ENCODE measurements around the gene ESRRB. TPM values are rescaled to one million over a fixed set of nuclear protein-coding genes. Genes with fewer than 3 reads are reported as not detected.
"Not testable (repeated sequence)": the region's sequence is repeated elsewhere in the genome, so short reads cannot be mapped to it uniquely, and the experiment has no call there.

The ESRRB gene
- total RNA-seq, 1 experiment from 2014 or later = 0.04 TPM

- no peak for DNase-seq (ENCODE audit: low spot score)
These were observed 121.9 kb downstream of the ESRRB start for GRCh38 chr14:76497550-76498462.

- no peak for DNase-seq (ENCODE audit: low spot score)
These were observed 122.6 kb downstream of the ESRRB start for GRCh38 chr14:76498463-76498935.

DNA sequence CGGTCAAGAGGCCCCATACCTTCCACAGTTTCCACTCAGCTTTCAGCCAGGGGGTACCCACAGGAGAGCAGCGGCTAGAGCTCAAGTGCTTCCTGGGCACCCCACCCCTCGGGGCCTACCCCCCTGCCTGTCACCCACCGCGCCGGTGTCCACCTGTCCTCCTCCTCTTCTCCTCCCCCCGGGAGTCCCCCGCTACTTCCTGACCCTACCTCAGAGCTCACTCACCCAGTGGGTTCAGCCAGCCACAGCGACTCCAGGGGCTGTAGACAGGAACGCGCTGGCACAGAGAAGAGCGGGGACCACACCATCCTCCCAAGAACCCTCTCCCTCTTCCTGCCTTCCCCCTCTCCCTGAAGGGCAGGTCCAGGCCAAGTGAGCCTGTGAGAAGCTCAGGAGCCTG lies 123.0 kb downstream of the ESRRB start:
- DNase-seq (ENCODE audit: low spot score) = no peak

GRCh38 chr14:76499399-76499798 lies 123.5 kb downstream of the ESRRB start:
- no peak for DNase-seq (ENCODE audit: low spot score)

GRCh38 chr14:76500011-76500410 lies 124.1 kb downstream of the ESRRB start:
- peak; percentile 29 for DNase-seq (ENCODE audit: low spot score)

DNA sequence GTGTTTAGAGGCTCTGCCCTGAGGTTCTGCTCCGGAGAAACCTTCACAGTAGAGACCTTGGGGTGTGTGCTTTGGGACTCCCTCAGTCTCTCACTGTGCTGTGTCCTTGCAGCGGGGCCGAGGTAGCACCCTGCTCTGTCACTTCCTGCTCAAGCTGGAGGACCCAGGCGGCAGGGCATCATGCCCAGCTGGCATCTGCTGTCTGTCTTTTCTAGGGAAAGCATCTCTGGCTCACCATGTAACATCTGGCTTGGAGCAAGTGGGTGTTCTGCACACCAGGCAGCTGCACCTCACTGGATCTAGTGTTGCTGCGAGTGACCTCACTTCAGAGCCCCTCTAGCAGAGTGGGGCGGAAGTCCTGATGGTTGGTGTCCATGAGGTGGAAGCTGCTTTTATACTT lies 124.5 kb downstream of the ESRRB start:
- DNase-seq (ENCODE audit: low spot score) = no peak

- DNase-seq (ENCODE audit: low spot score) = no peak
These were observed 125.3 kb downstream of the ESRRB start for GRCh38 chr14:76501156-76501720.

- no peak for DNase-seq (ENCODE audit: low spot score)
These were observed 126.3 kb downstream of the ESRRB start for GRCh38 chr14:76502219-76502618.

DNA sequence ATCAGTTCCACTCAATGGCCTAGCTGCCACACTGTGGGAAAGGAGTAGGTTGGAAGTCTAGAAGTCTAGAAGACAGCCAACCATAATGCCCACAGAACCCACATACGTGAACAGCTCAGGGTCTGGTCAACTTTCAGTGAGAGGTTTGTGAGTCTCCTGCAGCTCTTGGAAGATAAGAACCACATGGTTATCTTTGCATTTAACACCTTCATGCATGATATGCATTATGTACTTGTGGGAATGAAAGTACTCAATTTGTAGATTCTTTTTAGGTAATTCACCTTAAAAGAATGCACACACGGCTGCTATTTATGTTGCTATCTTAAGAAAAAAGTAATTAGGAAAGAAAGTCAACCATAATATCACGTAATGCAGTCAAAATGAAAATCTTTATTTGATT lies 126.7 kb downstream of the ESRRB start:
- no peak for DNase-seq (ENCODE audit: low spot score)

- DNase-seq (ENCODE audit: low spot score) = no peak
These were observed 133.4 kb downstream of the ESRRB start for GRCh38 chr14:76509311-76509710.

- no peak for DNase-seq (ENCODE audit: low spot score)
These were observed 134.2 kb downstream of the ESRRB start for GRCh38 chr14:76510181-76510580.

DNA sequence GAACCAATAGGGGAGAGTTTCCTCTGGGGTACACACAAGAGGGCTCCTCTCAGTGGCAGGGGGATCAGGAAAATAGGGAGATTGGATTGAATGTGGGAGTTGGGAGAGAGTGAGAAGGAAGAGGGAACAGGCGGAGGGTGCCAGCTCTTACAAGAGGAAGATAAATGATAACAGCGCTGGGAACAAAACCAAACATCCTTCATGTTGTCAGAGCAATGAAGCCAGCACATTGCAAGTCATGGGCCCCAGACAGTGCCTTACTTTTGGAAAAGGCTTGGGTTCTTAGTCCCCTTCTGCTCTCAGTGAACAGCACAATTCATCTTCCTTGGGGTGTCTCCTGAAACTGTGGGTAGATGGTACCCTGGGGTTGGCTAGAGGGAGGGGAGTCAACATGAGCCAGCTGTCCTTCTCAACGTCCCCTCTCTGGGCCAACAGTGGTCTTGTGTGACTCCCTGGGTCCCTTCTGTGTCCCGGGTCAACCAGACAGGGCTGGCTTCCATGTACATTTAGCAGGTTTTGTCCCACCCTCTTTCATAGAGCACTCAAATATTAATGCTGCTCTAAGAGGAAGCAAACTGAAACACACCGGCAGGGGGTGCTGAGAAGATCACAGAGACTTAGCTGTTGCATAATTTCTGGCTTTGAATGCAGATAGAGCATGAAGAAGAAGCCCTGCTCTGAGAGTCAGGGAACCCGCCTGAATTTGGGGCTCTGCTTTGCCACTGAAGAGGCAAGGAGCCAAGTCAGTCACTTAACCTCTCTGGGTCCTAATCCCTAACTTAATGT lies 138.5 kb downstream of the ESRRB start:
- DNase-seq (ENCODE audit: low spot score) = peak; percentile 30

DNA sequence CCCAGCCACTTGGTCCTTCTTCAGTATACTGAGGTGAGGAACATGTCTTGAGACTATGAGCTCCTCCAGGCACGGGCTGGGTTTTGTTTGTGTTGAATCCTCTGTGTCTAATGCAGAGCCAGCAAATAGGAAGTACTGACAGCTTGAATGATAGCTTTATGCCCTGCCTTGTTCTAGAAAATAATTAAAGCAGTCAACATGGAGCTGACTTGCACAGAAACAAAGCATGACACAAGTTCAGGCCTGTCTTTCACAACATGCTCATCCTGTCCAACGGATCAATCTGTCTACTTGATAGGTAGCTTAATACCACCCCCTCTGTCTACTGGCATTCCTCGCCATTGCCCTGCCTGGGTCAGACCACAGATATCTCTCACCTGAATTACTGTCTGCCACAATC lies 140.9 kb downstream of the ESRRB start:
- DNase-seq (ENCODE audit: low spot score) = no peak

- no peak for DNase-seq (ENCODE audit: low spot score)
These were observed 142.4 kb downstream of the ESRRB start for GRCh38 chr14:76518366-76518765.

GRCh38 chr14:76525106-76525821 lies 149.3 kb downstream of the ESRRB start:
- DNase-seq (ENCODE audit: low spot score) = no peak

- no peak for DNase-seq (ENCODE audit: low spot score)
These were observed 155.1 kb downstream of the ESRRB start for GRCh38 chr14:76531085-76531484.

DNA sequence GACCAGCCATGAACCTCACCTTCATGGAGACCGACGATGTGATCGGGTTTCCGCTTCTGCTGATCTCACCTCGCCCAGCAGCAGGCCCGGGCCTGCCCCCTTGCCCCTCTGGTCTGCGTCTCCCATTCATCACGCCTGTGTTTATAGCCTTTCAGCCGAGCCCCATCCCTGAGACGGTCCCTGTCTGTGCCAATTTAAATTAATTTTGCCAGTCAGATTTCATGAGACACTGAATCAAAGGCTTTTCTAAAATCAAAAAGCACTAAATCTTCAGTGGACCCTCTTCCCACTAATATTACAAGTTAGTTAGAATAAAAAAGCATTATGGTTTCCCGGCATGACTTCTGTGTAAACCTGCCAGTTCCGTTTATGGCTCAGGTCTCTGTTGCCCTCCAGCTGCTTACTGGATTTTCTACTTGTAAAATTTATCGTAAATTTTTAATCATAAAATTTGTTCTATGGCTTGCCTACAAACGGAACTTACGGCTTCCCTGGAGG lies 155.9 kb downstream of the ESRRB start:
- DNase-seq (ENCODE audit: low spot score) = no peak

DNA sequence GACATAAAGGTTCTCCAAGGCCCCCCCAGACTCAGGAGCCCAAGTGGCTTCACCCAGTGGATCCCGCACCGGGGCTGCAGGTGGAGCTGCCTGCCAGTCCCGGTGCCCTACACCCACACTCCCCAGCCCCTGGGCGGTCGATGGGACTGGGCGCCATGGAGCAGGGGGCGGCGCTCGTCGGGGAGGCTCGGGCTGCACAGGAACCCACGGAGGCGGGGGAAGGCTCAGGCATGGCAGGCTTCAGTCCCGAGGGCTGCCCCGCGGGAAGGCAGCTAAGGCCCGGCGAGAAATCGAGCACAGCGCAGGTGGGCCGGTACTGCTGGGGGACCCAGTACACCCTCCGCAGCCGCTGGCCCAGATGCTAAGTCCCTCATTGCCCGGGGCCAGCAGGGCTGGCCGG lies 160.7 kb downstream of the ESRRB start:
- DNase-seq (ENCODE audit: low spot score) = not testable (repeated sequence)

GRCh38 chr14:76537906-76538647 lies 162.1 kb downstream of the ESRRB start:
- no peak for DNase-seq (ENCODE audit: low spot score)

GRCh38 chr14:76538648-76539008 lies 162.7 kb downstream of the ESRRB start:
- DNase-seq (ENCODE audit: low spot score) = no peak

- no peak for DNase-seq (ENCODE audit: low spot score)
These were observed 163.2 kb downstream of the ESRRB start for GRCh38 chr14:76539130-76539529.
